Suprapubic skin (tissue), 4 donors: ENCODE data around the gene LRRN3.

Experiments used
- CTCF ChIP-seq, 2 donors: fragments of 200-600 bp in 1 of 2; fragments of 450-650 bp in 1 of 2; sonication (generic) in 1 of 2; IDR thresholded peaks; one replicate each; pipeline ENCODE4 v1.5.1; 2016 to 2019; ENCODE audit warnings: antibody characterized with exemption in 2 of 2, mild to moderate bottlenecking in 1 of 2, moderate library complexity in 1 of 2
- EP300 ChIP-seq: sonication (generic); formaldehyde crosslinking; IDR thresholded peaks from one replicate; pipeline ENCODE4 v1.6.1; 2017; ENCODE audit warnings: antibody characterized with exemption
- POLR2A ChIP-seq, 2 donors: fragments of 450-650 bp; IDR thresholded peaks; one replicate each; pipeline ENCODE4 v1.6.1; 2017; ENCODE audit warnings: antibody characterized with exemption in 2 of 2, mild to moderate bottlenecking in 2 of 2, moderate library complexity in 2 of 2
- POLR2AphosphoS5 ChIP-seq, 3 donors: sonication (generic); formaldehyde crosslinking; IDR thresholded peaks; one replicate each; pipeline ENCODE4 v1.6.1; 2017; ENCODE audit warnings: antibody characterized with exemption in 3 of 3

DNA sequence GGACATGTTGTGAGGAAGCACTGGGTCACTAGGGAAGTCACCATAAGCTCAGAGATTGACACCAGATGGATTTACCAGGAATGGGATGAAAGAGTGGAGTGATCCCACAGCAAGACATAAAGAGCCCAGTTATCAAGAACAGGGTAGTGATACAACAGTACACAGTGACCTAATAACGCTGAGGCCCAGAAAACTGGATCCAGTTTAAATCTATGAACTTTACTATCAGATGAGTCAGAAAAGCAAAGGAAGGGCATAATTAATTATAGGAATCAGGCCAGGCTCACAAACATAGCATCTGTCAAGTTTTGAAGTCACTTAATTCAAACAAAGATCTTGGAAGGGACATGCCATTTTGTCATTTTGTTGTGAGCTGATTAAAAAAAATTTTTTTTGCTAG lies 73.5 kb downstream of the LRRN3 start:
- TF ChIP-seq CTCF (IDR thresholded peaks at IDR 0.05), result no peak
- no peak for TF ChIP-seq POLR2A (IDR thresholded peaks at IDR 0.05)
- TF ChIP-seq POLR2AphosphoS5 (IDR thresholded peaks at IDR 0.05), result no peak
- no peak for TF ChIP-seq EP300
